GM12865 (cell line): Measurements from ENCODE around the gene KCNQ2.

Experiments used
- DNase-seq: peaks from one replicate; pipeline ENCODE4 v3.0.0; 2010; ENCODE audit warnings: low read depth
- H3K4me3 ChIP-seq: 2 replicates; pipeline ENCODE4 v1.5.1; 2011; ENCODE audit warnings: mild to moderate bottlenecking, low read depth, low read length, control low read depth
- TF ChIP-seq, protein P1 (sequence below): IDR thresholded peaks from 2 replicates; pipeline ENCODE4 v1.5.1; 2011; ENCODE audit warnings: low read length, control low read depth, low read depth, inconsistent platforms; ENCODE audit not compliant: insufficient read depth; ENCODE audit errors: missing control alignments

The KCNQ2 gene

DNA sequence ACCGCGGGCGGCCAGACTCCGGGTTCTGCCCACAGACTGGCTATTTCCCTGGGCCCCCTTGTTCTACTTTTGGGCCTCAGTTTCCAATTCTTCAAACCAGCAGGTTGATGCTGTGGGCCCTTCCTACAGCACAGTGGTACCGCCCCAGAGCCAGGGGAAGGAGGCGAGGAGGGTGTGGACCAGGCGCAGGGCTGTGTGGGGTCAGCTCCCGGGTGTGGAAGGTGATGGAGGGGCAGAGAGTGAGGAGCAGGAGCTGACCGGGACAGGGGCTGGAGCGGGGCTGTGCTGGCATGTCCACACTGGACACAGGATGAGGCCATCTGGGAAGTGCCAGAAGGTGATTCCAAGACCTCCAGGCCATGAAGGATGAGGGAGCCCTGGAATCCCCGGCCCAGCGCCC is 76.2 kb downstream of the KCNQ2 start:
- TF ChIP-seq, protein P1, sequence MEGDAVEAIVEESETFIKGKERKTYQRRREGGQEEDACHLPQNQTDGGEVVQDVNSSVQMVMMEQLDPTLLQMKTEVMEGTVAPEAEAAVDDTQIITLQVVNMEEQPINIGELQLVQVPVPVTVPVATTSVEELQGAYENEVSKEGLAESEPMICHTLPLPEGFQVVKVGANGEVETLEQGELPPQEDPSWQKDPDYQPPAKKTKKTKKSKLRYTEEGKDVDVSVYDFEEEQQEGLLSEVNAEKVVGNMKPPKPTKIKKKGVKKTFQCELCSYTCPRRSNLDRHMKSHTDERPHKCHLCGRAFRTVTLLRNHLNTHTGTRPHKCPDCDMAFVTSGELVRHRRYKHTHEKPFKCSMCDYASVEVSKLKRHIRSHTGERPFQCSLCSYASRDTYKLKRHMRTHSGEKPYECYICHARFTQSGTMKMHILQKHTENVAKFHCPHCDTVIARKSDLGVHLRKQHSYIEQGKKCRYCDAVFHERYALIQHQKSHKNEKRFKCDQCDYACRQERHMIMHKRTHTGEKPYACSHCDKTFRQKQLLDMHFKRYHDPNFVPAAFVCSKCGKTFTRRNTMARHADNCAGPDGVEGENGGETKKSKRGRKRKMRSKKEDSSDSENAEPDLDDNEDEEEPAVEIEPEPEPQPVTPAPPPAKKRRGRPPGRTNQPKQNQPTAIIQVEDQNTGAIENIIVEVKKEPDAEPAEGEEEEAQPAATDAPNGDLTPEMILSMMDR: no peak
- DNase-seq: no peak
- no peak overlapping the region for H3K4me3 ChIP-seq

DNA sequence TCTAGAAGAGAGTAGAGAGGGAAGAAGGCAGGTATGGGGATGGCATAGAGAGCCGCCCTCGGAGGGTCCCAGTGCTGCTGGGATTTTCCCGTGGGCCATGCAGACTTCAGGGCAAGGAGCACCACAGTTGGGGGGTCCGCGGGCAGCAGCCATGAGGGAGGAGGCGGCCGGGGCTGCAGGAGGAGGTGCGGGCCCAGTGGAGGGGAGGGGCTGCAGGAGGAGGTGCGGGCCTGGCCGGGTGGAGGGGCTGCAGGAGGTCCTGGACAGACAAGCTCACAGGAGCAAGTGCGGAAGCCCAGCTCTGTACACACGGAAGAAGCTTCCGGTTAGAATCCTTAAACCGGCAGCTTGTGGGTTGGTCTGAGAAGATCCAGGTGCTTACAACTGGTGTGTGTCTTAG is 76.7 kb downstream of the KCNQ2 start:
- TF ChIP-seq, protein P1: no peak
- no peak overlapping the region for H3K4me3 ChIP-seq

DNA sequence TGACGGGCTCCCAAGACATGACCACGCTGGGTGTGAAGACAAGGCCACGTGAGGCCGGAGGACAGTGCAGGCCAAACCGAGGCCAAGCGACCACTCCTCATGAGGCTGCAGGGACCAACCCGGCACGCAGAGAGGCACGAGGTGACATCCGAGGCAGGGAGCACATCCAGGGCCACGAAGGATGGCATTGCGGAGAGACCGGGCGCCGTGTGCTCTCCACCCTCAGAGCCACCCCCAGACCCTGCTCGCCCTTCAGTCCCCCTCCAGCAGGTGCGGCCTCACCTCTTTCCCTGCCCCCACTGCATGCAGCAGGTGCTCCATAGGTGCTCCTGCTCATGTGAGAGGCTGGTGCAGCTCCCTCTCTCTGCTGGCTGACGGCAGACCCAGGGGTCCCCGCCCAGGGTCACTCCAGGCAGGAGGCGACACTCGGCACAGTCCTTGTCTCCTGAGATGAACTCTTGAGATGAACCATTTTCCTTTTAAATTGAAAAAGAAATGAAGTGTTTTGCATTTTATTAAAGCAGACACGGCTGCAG is 77.5 kb downstream of the KCNQ2 start:
- TF ChIP-seq, protein P1: no peak
- no peak for DNase-seq
- H3K4me3 ChIP-seq: no peak overlapping the region

More for the DNA sequence above, 76.7 kb downstream of the KCNQ2 start:
- DNase-seq: no peak

DNA sequence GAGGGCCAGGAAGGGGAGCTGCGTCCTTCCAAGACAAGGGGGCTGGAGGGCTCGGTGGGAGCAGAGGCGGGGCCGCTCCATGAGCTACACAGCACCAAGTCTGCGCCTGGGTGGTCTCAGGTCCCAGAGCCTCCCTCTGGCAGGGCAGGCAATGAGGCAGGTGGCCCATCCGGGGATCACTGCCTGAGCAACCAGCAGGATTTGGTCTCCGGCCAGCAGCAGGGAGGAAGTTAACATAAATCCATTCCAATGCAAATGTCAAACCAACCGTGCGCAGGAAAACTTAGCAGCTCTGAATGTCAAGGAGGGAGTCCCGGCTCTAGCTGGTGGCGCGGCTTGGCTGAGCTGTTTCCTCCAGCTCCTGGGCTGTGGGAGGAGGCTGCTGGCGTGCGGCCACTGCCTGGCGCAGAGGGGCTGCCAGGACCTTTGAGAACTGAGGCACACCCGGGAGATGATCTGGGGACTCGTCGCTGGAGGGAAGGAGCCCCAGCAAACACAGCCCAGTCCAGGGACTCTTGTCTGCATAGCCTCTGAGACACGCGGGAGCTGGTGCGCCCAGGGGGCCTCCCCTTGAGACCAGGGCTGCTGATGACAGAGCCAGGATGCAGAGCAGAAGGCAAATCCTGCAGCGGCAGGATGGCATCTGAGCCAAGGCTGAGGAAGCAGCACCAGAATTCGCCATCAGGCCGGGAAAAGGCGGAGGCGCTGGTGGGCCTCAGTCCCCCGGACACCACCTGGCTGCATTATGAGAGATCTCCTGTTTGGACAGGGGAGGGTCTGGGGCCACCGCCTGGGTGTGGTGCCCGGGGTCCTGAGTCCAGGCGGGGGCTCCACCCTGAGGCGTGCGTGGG is 78.2 kb downstream of the KCNQ2 start:
- TF ChIP-seq, protein P1: no peak
- H3K4me3 ChIP-seq: no peak overlapping the region

DNA sequence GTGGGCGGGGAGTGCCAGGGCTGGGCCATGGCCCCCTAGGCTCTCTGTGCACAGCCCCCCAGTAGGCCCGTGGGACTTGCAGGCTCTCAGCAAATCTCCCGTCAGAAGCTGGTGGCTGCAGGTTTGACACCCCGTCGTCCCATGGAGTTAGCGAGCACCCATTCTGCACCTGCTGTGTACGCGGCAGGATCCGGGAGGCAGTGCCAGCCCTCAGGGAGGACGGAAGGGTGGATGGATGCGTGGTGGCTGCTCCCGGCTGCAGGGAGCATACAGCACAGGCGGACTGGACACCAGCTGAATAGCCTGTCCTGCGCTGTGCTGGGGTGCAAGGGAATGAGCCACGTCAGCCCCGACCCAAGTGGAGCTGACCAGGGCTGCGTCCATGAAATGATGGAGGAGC is 78.9 kb downstream of the KCNQ2 start:
- no peak overlapping the region for H3K4me3 ChIP-seq
- TF ChIP-seq, protein P1: no peak
- DNase-seq: no peak

More for the DNA sequence above, 78.2 kb downstream of the KCNQ2 start:
- DNase-seq: no peak

DNA sequence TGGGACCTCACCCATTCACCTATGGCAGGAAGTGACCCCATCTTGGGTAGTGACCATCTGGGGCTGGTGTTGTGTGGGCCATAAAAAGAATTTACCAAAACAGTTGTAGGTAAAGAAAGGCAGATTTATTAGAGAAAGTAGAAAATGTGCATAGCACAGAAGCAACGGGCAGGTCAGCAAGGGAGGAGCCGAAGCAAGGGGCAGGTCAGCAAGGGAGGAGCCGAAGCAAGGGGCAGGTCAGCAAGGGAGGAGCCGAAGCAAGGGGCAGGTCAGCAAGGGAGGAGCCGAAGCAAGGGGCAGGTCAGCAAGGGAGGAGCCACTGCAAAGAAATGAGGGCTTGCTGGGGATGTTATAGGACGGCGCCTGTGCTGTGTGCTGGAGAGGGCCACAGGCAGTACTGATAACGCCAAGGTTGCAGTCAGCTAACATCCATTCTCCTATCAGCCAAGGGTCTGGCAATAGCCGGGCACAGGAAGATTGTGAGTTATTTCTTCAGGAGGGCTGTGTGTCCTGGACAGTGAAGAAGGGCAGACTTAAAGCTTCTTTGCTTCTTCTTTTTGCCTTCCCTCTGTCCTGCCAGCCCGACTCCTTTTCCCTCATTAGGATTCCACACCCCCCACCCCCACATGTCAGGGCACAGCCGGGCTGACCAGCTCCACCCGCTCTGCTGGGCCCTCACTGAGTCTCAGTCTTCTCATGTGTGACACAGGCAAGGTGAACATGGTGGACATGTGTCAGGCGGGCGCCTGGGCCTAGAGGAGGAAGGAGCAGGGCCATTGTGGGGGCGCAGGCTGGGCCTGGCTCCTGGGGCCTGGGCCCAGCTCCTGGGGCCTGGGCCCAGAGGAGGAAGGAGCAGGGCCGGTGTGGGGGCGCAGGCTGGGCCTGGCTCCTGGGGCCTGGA is 79.7 kb downstream of the KCNQ2 start:
- TF ChIP-seq, protein P1: no peak
- H3K4me3 ChIP-seq: no peak overlapping the region
- DNase-seq: no peak
